GM15510 (cell line): ENCODE data around the gene TAX1BP3.

Experiments used
- POLR2A ChIP-seq: IDR thresholded peaks from 3 replicates; pipeline ENCODE4 v1.6.1; 2011; ENCODE audit warnings: borderline replicate concordance; ENCODE audit not compliant: insufficient read length; ENCODE audit errors: extremely low read depth

TAX1BP3 gene

DNA sequence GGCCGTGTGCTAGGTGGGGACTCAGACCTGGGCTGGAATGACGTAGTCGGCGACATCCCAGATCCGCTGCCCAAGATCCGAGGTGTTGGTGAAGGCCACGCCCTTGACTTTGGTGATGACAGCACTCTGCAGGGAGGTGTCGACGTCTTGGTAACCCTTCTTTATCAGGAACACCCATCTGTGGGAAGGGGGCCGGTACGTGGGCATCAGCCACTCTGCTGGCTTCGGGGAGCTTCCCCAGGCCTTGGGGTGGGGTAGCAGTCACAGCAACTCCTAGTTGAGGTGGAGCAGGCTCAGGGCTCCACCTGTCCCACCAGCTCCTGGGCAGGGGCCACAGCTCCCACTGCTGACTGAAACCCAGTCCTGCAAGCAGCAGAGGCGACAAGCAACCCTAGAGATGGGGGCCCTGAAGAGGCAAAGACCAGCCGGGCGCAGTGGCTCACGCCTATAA lies 23.3 kb upstream of the TAX1BP3 start:
- no peak for TF ChIP-seq POLR2A

DNA sequence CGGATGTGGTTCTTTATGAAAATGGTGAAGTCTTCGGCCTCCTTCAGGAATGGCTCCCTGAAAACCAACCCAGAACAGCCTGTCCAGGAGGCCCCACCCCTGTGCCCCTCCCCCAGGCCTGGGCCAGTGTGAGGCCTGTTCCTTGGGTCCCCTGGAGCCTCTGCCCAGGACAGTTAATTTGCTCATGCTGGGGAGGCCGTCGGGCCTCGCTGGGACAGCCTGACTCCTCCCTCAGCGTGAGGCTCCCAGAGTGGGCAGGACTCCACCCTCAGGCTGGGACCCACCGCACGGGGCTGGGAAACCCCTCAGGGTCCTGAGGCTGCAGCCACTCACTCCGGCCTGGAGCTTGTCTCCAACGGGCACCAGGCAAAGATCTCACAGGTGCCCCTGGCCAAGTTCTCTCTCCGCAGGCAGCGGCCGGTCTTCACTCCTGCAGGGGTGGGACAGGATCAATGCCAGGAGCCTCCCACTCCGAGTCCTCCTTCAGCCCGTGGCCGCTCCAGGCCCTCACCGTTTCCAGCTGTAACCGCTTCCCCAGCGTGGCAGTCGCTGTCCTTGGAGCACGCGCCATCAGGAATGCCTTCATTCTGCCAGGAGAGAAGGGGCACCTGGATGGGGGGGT lies 21.8 kb upstream of the TAX1BP3 start:
- no peak for TF ChIP-seq POLR2A

DNA sequence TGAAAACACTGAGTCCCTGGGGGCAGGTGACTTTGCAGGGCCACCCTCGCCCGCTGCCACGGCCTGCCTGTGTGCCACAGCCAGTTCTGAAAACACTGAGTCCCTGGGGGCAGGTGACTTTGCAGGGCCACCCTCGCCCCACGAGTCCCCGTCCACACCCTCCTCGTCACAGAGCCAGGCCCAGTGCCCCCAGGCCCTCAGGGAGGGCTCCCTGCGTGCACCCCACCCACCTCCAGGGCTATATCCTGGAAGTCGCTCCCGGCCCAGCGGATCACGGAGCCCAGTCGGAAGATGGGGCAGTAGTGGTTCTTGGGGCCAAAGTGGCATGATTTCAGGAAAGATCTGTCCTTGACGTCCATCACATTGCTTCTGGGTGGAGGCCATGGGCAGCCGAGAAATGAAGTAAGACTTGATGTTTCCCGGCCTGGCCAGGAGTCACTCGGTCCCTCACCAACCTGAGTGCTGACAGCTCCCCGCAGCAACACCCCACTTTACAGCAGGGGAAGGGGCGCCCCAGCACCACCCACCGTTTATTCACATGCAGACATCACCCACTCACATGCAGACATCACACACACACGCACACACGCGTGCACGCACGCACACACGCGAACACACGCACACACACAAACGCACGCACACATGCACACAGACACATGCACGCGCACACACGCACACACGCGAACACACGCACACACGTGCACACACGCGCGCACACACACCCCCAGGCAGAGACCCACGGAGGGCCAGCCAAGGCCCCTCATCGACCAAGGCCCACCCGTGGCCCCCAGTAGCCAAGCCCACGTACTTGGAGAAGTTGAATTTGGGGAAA lies 21.1 kb upstream of the TAX1BP3 start:
- no peak for TF ChIP-seq POLR2A

DNA sequence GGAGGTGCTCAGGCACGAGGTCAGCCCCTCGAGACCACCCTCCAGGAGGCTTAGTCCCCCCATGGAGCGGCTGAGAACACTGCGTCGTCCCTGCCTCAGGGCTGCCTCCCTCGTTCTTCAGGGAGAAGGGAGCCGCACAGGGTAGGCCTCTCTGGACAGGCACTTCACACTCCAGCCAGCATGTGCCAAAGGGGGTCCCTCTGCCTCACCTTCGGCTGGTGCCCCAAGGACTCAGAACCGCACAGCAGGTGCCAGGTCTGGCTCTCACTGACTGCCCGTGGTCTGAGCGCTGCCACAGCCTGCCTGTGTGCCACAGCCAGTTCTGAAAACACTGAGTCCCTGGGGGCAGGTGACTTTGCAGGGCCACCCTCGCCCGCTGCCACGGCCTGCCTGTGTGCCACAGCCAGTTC lies 20.5 kb upstream of the TAX1BP3 start:
- no peak for TF ChIP-seq POLR2A

DNA sequence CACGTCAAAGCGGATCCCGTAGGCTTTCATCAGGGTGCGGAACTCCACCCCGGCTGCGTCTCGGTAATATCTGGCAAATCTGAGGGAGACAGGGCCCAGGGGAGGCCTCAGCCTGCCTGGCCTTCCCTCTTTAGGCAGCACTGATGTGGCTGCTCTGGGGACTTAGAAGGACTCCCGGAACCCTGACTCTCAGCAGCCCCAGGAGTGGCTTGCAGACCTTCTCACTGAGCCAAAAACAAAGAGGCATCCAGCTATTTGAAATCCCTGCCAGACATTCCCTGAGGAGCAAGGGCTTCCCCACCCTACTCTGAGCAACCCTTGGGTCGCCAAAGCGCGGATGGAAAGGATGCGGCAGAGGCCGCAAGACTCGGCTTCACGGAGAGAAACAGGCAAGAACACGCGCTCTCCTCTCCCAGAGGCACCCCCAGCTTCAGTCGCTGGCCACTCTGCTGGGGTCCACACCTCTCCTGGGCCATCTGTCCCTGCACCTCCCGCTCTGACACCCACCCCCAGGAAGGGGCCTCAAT lies 19.7 kb upstream of the TAX1BP3 start:
- TF ChIP-seq POLR2A: no peak

DNA sequence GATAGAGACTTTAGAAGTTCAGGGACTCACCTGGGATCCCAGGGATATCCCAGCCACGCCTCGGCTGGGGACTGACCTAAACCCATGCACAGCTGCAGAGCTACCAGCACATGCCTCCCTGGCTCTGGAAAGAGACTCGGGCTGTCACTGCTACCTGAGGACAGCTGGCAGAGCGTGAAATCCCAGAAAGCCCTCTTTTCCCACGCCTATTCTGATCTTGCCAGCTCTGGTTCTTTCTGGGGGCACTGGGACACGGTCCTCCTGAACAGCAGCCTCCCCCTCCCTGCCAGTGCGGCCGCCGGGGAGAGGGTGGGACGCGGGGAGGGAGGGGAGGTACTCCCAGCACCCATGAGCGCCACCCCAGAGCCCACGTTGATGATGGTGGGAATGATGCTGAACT lies 16.8 kb upstream of the TAX1BP3 start:
- no peak for TF ChIP-seq POLR2A

DNA sequence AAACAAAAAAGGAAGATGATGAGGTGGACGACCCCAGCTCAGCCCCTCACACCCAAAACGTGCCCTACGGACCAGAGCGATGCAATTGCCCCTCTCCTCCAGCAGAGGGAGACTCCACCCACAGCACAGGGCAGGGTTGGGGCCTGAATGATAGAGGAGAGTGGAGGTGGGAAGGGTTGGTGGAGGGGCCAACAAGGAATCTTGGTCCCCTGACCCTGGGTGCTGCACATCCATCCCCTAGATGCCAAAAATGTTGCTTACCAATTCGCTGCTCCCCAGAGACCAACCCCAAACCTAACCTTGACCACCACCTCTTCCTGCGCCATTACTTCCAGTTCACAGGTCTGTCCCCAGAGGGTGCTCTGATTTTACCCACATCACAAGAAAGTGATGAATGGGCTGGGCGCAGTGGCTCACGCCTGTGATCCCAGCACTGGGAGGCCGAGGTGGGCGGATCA lies 14.7 kb upstream of the TAX1BP3 start:
- no peak for TF ChIP-seq POLR2A

DNA sequence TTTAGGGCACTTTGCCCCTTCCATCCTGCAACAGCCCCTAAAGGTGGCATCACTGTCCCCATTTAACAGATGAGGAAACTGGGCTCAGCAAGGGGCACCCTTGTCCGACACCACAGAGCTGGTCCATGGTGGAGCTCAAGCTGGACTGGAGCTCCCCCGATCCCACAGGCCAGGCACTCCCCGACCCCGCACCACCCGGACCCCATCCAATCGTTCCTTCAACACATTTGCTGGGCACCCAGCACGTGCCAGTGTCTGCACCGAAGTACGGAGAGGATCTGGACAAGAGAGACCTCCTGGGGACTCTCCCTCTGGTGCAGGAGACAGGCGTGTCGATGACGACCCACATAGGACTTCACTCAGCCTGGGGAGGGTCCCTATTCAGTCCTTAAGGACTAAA lies 13.7 kb upstream of the TAX1BP3 start:
- TF ChIP-seq POLR2A: no peak

DNA sequence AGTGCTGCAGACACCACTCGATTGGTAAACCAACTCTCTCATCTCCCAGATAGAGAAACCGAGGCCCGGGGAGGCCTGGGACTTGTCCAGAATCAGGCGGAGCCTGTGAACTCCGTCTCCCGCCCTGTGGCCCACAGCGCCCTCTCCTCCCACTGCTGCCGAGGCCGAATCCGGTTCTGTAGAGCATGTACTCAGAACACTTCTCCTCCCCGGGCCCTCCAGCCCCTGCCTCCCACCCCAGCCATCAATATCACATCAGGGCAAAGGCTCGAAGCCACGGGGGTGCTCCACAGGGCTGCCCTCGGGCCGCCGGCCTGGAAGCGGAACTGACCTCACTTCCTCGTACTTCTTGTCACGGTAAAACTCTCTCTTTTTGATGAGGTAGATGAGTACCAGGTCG lies 13.2 kb upstream of the TAX1BP3 start:
- TF ChIP-seq POLR2A: no peak

DNA sequence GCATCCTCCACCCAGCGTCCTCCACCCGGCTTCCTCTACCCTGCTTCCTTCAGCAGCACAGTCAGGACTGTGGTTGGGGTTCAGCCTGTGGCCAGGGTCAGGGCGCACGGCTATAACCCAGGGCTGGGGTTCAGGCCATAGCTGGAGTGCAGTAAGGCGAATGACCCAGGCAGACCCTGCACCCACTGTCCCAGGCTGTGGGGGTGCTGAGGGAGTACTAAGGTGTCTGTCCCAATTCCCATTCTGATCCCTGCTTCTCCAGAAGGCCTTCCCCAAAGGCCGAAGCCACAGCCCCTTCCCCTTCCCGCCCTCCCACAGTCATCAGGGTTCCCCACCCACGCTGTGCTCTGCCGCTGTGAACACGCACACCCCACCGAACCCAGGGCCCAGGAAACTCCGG lies 12.7 kb upstream of the TAX1BP3 start:
- no peak for TF ChIP-seq POLR2A

DNA sequence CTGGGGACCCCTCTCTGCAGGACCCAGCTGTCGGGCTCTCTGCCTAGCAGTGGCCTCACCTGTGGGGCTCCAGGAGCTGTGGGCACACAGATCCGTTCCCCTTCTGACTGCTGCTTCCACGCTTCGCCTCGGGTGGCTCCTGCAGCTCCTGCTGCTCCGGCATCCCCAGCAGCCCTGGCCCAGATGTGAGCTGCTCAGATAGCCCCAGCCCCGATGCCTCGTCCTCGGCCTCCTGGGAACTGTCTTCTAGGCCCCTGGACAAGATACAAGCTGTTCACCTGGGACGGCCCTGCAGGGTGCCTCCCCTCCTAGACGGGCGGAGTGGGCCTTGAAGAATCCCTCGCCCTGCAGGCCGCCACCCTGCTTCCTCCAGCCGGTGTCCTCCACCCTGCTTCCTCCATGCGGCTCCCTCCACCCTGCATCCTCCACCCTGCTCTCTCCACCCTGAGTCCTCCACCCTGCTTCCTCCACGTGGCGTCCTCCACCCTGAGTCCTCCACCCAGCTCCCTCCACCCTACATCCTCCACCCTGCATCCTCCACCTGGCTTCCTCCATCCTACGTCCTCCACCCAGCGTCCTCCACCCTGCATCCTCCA lies 11.3 kb upstream of the TAX1BP3 start:
- no peak for TF ChIP-seq POLR2A

DNA sequence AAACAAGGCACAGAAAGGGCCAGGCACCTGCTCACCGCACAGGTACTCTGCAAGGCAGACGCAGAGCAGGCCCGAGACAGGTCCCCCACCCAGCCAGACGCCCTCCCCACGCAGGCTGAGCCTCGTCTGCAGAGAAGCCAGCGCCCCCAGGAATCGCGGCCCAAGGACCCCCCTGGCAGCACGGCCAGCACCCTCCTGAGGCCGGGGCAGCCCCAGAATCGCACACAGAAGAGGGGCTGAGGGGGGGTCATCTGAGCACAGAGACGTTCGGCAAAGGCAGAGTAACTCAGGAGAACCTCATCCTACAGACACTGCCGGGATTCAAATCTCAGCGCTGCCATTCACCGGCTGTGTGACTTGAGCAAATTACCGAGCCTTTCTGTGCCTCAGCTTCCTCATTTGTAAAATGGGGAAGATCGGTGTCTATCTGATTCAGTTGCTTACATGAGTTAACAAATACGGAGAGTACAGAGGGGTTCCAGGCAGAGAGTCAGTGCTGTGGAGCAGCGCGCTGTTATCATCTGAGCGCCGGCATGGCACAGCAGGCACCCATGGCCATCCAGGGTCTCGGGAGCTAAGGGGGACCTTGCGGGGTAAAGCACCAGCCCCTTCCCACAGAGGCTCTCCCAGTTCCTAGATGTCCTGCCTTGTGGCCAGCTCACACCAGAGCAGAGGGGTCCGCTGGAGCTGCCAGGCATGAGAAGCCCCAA lies 10.6 kb upstream of the TAX1BP3 start:
- no peak for TF ChIP-seq POLR2A

DNA sequence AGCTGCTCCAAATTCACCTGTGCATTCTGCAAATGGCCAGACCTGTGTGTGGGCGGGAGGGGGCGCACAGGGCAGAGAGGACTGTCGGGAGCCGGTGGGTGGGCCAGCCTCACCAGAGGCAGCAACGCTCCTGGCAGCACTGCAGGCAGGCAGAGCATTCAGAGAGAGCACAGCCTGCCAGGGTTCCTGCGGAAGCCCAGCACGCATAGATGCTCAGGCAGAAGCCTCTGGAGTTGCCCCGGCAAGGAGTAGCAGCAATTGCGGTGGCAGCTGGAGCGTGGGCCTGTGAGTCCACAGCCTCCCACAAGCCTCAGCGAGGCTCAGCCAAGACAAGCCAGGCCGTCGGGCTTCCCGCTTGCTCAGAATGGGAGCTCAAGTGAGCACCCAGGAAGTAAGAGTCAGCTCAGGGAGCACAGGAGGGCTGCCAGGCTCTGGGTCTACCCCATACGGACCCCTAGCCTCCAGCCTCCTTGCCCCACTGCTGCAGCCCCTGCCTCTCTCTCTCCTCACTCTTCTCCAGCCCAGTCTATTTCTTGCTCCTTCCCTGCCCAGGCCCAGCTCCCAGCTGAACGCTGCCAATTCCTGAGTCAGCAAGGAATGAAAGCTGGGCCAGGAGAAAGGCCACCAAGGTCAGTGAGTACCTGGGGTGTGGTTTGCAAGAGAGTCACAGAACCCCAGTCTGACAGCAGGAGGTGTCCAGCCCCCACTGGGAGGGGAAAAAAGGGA lies 9.9 kb upstream of the TAX1BP3 start:
- no peak for TF ChIP-seq POLR2A

DNA sequence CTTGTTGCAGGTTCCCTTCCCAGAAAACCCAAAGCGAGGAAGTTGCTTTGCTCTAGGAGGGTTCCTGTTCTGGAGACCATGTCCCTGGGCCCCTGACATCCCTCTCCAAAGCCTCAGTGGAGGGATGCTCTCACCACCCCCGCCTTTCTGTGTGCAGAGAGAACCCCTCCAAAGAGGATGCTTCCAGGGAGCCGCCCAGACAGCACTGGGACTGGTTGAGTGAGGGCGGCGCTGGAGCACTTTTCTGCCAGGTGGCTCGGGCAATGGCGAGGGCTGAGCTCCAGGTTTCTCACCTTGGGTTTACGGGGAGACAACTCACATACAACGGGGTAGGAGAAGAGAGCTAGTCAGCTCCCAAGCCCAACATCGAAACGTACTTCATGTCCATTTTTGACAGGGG lies 7.5 kb upstream of the TAX1BP3 start:
- no peak for TF ChIP-seq POLR2A
